HG02798 (cell line): ENCODE results near the gene ETS1.

Source experiments
- ATAC-seq: cut with Tn5 transposase; IDR thresholded peaks from one replicate; pipeline ENCODE4 v1.9.1; 2021; ENCODE audit warnings: mild to moderate bottlenecking; ENCODE audit not compliant: unreplicated experiment, poor library complexity

The ETS1 gene

GRCh38 chr11:128419012-128419767 is 168.2 kb downstream of the ETS1 start:
- ATAC-seq = no peak

- ATAC-seq = no peak
Measured at GRCh38 chr11:128417607-128418324, 169.6 kb downstream of the ETS1 start.

DNA sequence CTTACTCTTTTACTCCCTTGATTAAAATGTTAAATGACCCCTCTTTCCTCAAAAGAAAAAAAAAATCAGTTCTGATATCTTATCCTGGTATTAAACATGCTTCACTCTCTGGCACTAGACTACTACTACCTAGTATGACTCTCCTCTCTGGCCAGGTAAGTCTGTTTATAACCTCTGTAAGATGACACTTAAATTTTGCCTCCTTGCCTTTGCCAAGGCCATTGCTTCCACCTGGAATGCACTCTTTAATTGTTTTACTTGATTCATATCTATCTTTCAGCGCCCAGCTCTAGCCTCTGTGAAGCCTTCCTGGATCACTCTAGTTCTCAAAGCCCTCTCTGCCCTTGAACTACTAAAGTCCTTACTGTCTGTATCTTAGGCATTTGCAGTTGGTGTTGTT is 170.4 kb downstream of the ETS1 start:
- ATAC-seq = no peak

DNA sequence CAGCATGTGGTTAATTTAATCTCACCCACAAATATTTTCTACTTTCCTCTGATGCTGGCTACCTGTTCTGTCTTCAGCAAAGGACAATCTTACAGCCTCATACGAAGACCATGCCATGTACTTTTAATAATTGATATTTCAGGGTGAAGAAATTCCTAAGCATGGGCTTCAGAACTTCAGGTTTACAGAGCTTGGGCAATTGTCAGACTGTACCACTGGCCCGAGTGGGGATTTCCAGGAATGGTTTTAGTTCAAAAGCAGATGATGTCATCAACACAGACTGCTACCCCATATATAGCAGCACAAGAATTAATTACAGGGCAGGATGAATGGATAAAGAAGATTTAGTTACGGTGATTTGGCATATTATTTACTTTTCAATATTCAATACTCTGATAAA is 171.8 kb downstream of the ETS1 start:
- peak; percentile 49 for ATAC-seq

DNA sequence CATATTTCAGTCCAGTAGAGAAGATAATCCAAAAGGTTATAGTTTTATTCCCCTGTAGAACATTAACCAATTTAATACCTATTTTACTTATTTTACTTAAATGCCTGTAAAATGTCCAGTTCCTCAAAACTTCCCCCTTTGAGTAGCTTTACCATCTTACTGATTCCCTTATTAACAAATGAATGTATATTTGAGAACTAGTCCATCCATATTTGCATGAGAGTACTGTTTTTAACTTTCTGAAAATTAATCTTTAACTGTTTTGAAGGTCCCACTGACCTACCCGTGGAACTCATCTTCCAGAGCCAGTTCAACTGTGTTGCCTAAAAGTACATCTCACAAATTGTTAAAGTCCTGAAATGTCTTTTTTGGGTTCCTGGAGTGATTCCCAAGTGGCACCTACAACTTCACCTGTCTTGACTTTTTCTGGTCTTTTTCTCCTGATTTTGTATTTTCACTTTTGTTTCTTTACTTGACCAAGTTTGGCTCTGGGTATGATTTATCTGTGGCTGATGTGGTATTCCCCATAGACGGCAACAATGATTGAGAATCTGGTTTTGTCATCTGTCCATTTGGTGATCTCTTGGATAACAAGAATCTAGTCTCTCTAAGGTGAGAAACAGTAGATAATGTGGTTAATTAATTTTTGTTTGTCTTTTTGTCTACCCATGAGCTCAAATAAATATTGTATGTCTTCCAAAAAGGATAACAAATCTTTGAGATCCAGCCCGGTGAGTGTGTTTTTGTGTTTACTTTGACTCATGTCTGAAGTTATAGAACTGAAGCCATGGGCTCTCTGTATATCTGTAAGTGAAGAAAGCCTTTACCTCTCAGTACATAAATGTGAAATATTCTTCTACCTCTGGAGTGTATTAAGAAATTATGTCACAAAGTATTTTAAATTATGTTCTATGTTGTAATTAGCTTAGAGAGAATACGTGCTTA is 174.2 kb downstream of the ETS1 start:
- ATAC-seq = peak; percentile 79

- ATAC-seq = no peak
Measured at GRCh38 chr11:128411812-128412211, 175.5 kb downstream of the ETS1 start.

- ATAC-seq = no peak
Measured at GRCh38 chr11:128411150-128411549, 176.2 kb downstream of the ETS1 start.

DNA sequence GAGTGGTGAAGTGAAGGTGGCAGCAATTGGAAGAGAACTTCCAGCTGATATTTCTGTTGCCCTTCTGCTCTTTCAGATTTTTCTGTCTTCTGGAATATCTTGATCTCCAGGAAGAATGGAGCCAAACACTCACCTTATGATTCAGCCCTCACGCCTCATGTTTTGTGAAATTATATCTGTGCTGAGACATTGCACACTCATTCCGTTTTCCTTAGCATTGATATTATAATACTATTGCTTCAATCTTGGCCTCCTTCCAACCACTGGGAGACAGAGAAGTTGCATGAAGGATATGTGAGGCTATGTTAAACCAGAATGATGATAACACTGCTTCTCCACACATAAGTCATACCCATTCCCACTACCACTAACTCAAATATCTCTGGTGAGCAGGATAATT is 177.9 kb downstream of the ETS1 start:
- ATAC-seq = no peak
